Measurements from ENCODE around the gene VWA1. TPM values are rescaled to one million over a fixed set of nuclear protein-coding genes. Genes with fewer than 3 reads are reported as not detected.
"Not testable (repeated sequence)": the region's sequence is repeated elsewhere in the genome, so short reads cannot be mapped to it uniquely, and the experiment has no call there.

VWA1 gene
- total RNA-seq, 1 experiment from 2014 or later = 858 TPM

DNA sequence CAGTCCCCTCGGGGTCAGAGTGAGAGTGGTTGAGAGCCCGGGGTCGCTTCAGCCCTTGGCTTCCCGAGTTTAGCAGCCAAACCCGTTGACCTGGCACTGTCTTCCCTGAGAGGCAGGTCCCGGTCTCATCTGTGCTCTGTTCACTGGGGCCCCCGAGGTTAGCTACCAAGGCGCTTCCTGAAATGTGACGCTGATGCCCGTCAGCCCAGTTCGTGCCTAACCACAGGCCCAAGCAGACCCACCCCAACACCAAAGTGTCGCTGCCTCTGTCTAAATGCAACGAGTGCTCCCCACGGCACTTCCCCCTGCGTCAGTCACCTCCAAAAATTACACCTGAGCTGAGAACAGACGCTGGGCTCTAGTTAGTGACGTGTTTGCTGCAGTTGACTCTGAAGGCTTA, 40.5 kb downstream of the VWA1 start:
- ATAC-seq; H3K9me3 ChIP-seq (ENCODE audit: control insufficient read depth, insufficient read depth, low read depth, low read length); H3K4me3 ChIP-seq (ENCODE audit: low read depth in 2 of 2, low read length in 2 of 2); CTCF ChIA-PET; BruUV-seq (replicated peaks); DNase-seq (ENCODE audit: low read depth, low spot score); intact Hi-C loops (cut with micrococcal nuclease; ENCODE audit: unreplicated experiment); H3K4me1 ChIP-seq (ENCODE audit: control insufficient read depth, insufficient read depth, low read length); H3K27ac ChIP-seq (ENCODE audit: low read length); POLR2A ChIA-PET; in situ Hi-C loops (cut with HindIII; ENCODE audit: low pct_unique_long_range_greater_than_20kb, low sequenced_read_pairs); H3K27me3 ChIP-seq (ENCODE audit: control insufficient read depth, insufficient read depth, low read length); H3K36me3 ChIP-seq (ENCODE audit: control insufficient read depth, insufficient read depth, low read length): not testable (repeated sequence)

DNA sequence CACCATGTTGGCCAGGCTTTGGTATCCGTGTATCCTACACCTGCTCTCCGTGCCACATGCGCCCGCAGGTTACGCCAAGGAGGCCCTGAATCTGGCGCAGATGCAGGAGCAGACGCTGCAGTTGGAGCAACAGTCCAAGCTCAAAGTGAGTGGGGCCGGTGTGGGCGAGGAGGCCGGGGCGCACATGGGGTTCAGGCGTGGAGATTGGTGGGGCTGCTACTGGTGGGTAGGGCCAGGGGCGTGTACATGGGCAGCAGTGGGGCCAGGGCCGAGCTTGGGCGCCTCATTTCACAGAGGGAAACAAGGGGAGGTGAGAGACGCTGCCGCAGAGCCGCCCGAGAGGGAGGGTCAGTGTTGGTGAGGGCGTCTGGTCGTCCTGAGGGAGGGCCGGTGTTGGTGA, 41.7 kb downstream of the VWA1 start:
- ATAC-seq (no peak), DNase-seq (ENCODE audit: low read depth, low spot score) (no peak)
- CTCF ChIA-PET = no interaction called here
- BruUV-seq (replicated peaks) = no TSS peak
- in situ Hi-C loops (cut with HindIII; ENCODE audit: low pct_unique_long_range_greater_than_20kb, low sequenced_read_pairs) (no loop called here), intact Hi-C loops (cut with micrococcal nuclease; ENCODE audit: unreplicated experiment) (no loop called here)
- Histone ChIP-seq H3K36me3 (ENCODE audit: control insufficient read depth, insufficient read depth, low read length) (no peaks in the 10 kb centered on the region), H3K4me1 (ENCODE audit: control insufficient read depth, insufficient read depth, low read length) (peaks cover 6% of the 10 kb centered on the region; the same call in 1 of the 2 replicates), H3K9me3 (ENCODE audit: control insufficient read depth, insufficient read depth, low read depth, low read length) (no peaks in the 10 kb centered on the region), H3K27me3 (ENCODE audit: control insufficient read depth, insufficient read depth, low read length) (no peaks in the 10 kb centered on the region), H3K4me3 (ENCODE audit: low read depth in 2 of 2, low read length in 2 of 2) (no peak overlapping the region), H3K27ac (ENCODE audit: low read length) (no peak overlapping the region)
- POLR2A ChIA-PET = interaction anchor here (0.6 kb wide), 1 partner anchor 27 kb away, joined by 4 read pairs; no protein-coding TSS in a partner anchor
- TF ChIP-seq POLR2AphosphoS5 (IDR thresholded peaks at IDR 0.05; ENCODE audit: low read depth, low read length) (no peak), TCF7L2 (IDR thresholded peaks at IDR 0.05; ENCODE audit: low read depth, low read length) (no peak), SIN3A (IDR thresholded peaks at IDR 0.05; ENCODE audit: borderline replicate concordance, insufficient read depth, low read depth, low read length) (no peak)
- TF ChIP-seq, protein P1, sequence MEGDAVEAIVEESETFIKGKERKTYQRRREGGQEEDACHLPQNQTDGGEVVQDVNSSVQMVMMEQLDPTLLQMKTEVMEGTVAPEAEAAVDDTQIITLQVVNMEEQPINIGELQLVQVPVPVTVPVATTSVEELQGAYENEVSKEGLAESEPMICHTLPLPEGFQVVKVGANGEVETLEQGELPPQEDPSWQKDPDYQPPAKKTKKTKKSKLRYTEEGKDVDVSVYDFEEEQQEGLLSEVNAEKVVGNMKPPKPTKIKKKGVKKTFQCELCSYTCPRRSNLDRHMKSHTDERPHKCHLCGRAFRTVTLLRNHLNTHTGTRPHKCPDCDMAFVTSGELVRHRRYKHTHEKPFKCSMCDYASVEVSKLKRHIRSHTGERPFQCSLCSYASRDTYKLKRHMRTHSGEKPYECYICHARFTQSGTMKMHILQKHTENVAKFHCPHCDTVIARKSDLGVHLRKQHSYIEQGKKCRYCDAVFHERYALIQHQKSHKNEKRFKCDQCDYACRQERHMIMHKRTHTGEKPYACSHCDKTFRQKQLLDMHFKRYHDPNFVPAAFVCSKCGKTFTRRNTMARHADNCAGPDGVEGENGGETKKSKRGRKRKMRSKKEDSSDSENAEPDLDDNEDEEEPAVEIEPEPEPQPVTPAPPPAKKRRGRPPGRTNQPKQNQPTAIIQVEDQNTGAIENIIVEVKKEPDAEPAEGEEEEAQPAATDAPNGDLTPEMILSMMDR (IDR thresholded peaks at IDR 0.05) = no peak
- TF ChIP-seq, protein P2, sequence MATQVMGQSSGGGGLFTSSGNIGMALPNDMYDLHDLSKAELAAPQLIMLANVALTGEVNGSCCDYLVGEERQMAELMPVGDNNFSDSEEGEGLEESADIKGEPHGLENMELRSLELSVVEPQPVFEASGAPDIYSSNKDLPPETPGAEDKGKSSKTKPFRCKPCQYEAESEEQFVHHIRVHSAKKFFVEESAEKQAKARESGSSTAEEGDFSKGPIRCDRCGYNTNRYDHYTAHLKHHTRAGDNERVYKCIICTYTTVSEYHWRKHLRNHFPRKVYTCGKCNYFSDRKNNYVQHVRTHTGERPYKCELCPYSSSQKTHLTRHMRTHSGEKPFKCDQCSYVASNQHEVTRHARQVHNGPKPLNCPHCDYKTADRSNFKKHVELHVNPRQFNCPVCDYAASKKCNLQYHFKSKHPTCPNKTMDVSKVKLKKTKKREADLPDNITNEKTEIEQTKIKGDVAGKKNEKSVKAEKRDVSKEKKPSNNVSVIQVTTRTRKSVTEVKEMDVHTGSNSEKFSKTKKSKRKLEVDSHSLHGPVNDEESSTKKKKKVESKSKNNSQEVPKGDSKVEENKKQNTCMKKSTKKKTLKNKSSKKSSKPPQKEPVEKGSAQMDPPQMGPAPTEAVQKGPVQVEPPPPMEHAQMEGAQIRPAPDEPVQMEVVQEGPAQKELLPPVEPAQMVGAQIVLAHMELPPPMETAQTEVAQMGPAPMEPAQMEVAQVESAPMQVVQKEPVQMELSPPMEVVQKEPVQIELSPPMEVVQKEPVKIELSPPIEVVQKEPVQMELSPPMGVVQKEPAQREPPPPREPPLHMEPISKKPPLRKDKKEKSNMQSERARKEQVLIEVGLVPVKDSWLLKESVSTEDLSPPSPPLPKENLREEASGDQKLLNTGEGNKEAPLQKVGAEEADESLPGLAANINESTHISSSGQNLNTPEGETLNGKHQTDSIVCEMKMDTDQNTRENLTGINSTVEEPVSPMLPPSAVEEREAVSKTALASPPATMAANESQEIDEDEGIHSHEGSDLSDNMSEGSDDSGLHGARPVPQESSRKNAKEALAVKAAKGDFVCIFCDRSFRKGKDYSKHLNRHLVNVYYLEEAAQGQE (IDR thresholded peaks at IDR 0.05; ENCODE audit: insufficient read depth in 1 of 2, low read depth in 2 of 2, low read length in 1 of 2) = no peak

DNA sequence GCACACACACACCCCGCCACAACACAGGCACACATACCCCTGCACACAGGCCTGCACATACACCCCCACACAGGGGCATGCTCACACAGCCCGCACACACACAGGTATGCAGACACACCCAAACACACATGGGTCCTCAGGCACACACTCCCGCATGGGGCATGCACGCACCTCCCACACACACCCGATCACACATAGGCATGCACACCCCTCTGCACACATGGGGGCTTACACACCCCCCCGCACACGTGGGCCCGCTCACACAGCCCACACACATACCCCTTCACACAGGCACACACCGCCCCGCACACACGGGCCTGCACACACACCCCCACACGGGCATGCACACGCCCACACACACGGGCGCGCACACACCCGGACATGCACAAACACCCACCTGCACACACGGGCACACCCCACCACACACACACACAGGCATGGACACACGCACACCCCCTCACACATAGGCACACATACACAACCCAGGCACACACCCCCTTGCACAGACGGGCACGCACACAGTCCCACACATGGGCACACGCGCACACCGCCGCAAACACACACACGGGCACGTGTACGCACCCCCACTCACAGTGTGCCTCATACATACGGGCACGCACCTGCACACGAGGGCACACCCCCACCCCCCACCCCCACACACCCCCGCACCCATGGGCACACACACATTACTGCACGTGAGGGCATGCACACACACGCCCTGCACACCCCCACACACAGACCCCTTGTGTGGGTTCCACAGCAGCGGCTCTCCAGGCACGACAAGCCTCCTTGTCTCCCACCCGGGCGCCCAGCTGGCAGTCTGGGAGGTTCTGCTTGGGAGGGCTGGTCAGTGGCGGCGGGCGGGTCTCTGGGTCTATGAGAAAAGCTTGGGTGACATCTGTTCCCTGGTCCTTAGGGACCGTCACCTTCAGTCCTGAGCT, 44.3 kb downstream of the VWA1 start:
- H3K27ac ChIP-seq (ENCODE audit: low read length) = no peak overlapping the region
- CTCF ChIA-PET = no interaction called here
- no peaks in the 10 kb centered on the region for H3K9me3 ChIP-seq (ENCODE audit: control insufficient read depth, insufficient read depth, low read depth, low read length)
- POLR2A ChIA-PET = no interaction called here
- no peaks in the 10 kb centered on the region for H3K4me1 ChIP-seq (ENCODE audit: control insufficient read depth, insufficient read depth, low read length)
- no peak overlapping the region for H3K4me3 ChIP-seq (ENCODE audit: low read depth in 2 of 2, low read length in 2 of 2)
- no peaks in the 10 kb centered on the region for H3K27me3 ChIP-seq (ENCODE audit: control insufficient read depth, insufficient read depth, low read length)
- H3K36me3 ChIP-seq (ENCODE audit: control insufficient read depth, insufficient read depth, low read length) = no peaks in the 10 kb centered on the region
- DNase-seq (ENCODE audit: low read depth, low spot score) = no peak
- ATAC-seq = no peak
- intact Hi-C loops (cut with micrococcal nuclease; ENCODE audit: unreplicated experiment) (no loop called here), in situ Hi-C loops (cut with HindIII; ENCODE audit: low pct_unique_long_range_greater_than_20kb, low sequenced_read_pairs) (no loop called here)
- no TSS peak for BruUV-seq (replicated peaks)
- no peak for TF ChIP-seq POLR2AphosphoS5 (IDR thresholded peaks at IDR 0.05; ENCODE audit: low read depth, low read length)
- TF ChIP-seq, protein P1 (IDR thresholded peaks at IDR 0.05) = no peak
- no peak for TF ChIP-seq TCF7L2 (IDR thresholded peaks at IDR 0.05; ENCODE audit: low read depth, low read length)
- no peak for TF ChIP-seq SIN3A (IDR thresholded peaks at IDR 0.05; ENCODE audit: borderline replicate concordance, insufficient read depth, low read depth, low read length)
- TF ChIP-seq, protein P2 (IDR thresholded peaks at IDR 0.05; ENCODE audit: insufficient read depth in 1 of 2, low read depth in 2 of 2, low read length in 1 of 2) = no peak
